HepG2 (cell line): Measurements from ENCODE around the gene TLCD3A. TPM values are rescaled to one million over a fixed set of nuclear protein-coding genes. Genes with fewer than 3 reads are reported as not detected.

ENCODE experiments used
- ATF7-NPFF ChIP-seq: sonication (generic); formaldehyde crosslinking; IDR thresholded peaks from 2 replicates; pipeline ENCODE4 v1.8.1; 2023; ENCODE audit warnings: mild to moderate bottlenecking, low read depth, missing genetic modification reagents, moderate library complexity
- FOSL1 ChIP-seq: sonication (generic); formaldehyde crosslinking; IDR thresholded peaks from 2 replicates; pipeline ENCODE4 v1.9.0; 2021; ENCODE audit warnings: missing genetic modification reagents, borderline replicate concordance
- HNF4G ChIP-seq, 2 experiments: sonication (generic) in 1 of 2; formaldehyde crosslinking in 1 of 2; IDR thresholded peaks; 2 replicates each; pipeline versions ENCODE4 v1.4.0 to v1.6.1; 2011 to 2020; ENCODE audit warnings: borderline replicate concordance in 2 of 2, low read depth in 2 of 2, mild to moderate bottlenecking in 2 of 2, low read length in 1 of 2, missing genetic modification reagents in 1 of 2, moderate library complexity in 1 of 2
- MLLT10 ChIP-seq: sonication (generic); formaldehyde crosslinking; IDR thresholded peaks from 2 replicates; pipeline ENCODE4 v1.4.0; 2020; ENCODE audit warnings: missing genetic modification reagents
- NR2C2 ChIP-seq: sonication (generic); formaldehyde crosslinking; IDR thresholded peaks from 2 replicates; pipeline ENCODE4 v1.4.0; 2020; ENCODE audit warnings: missing genetic modification reagents, mild to moderate bottlenecking, moderate library complexity, borderline replicate concordance
- POLR2A ChIP-seq, 2 experiments: IDR thresholded peaks; 2 replicates each; pipeline ENCODE4 v1.6.1; 2011; ENCODE audit warnings: low read depth in 2 of 2, low read length in 2 of 2, mild to moderate bottlenecking in 1 of 2, moderate library complexity in 1 of 2; ENCODE audit not compliant: insufficient read depth in 1 of 2
- SAP130 ChIP-seq: IDR thresholded peaks from 2 replicates; pipeline ENCODE4 v1.6.1; 2016; ENCODE audit warnings: low read depth
- SIN3B ChIP-seq: fragments of 150-350 bp; IDR thresholded peaks from 2 replicates; pipeline ENCODE4 v1.6.1; 2014; ENCODE audit warnings: low read length
- SMAD3 ChIP-seq: sonication (generic); formaldehyde crosslinking; IDR thresholded peaks from 2 replicates; pipeline ENCODE4 v1.4.0; 2020; ENCODE audit warnings: missing genetic modification reagents
- SP2 ChIP-seq: sonication (generic); formaldehyde crosslinking; IDR thresholded peaks from 2 replicates; pipeline ENCODE4 v1.5.1; 2020; ENCODE audit warnings: mild to moderate bottlenecking, missing genetic modification reagents
- ZFP36 ChIP-seq: fragments of 150-350 bp; IDR thresholded peaks from 2 replicates; pipeline ENCODE4 v1.6.1; 2018; ENCODE audit warnings: borderline replicate concordance, low read length, low read depth; ENCODE audit not compliant: partially characterized antibody
- ZFP36L2 ChIP-seq: sonication (generic); formaldehyde crosslinking; IDR thresholded peaks from 2 replicates; pipeline ENCODE4 v1.4.0; 2020; ENCODE audit warnings: missing genetic modification reagents
- ZNF224 ChIP-seq: sonication (generic); formaldehyde crosslinking; IDR thresholded peaks from 2 replicates; pipeline ENCODE4 v1.5.0; 2020; ENCODE audit warnings: mild to moderate bottlenecking, missing genetic modification reagents
- ZNF24 ChIP-seq: fragments of 450-650 bp; IDR thresholded peaks from 2 replicates; pipeline ENCODE4 v1.6.1; 2017; ENCODE audit warnings: antibody characterized with exemption, mild to moderate bottlenecking
- ZNF274 ChIP-seq: sonication (generic); formaldehyde crosslinking; IDR thresholded peaks from 2 replicates; pipeline ENCODE4 v1.5.1; 2020; ENCODE audit warnings: mild to moderate bottlenecking, missing genetic modification reagents
- ZNF350 ChIP-seq: sonication (generic); formaldehyde crosslinking; IDR thresholded peaks from 2 replicates; pipeline ENCODE4 v1.4.0; 2020; ENCODE audit warnings: mild to moderate bottlenecking, low read depth, missing genetic modification reagents, borderline replicate concordance
- ZNF430 ChIP-seq: sonication (generic); formaldehyde crosslinking; IDR thresholded peaks from 2 replicates; pipeline ENCODE4 v1.9.0; 2021; ENCODE audit warnings: mild to moderate bottlenecking, missing genetic modification reagents
- ZNF569 ChIP-seq: sonication (generic); formaldehyde crosslinking; IDR thresholded peaks from 2 replicates; pipeline ENCODE4 v1.5.0; 2020; ENCODE audit warnings: mild to moderate bottlenecking, missing genetic modification reagents, moderate library complexity, borderline replicate concordance
- ZNF616 ChIP-seq: sonication (generic); formaldehyde crosslinking; IDR thresholded peaks from 2 replicates; pipeline ENCODE4 v1.5.0; 2020; ENCODE audit warnings: low read depth, mild to moderate bottlenecking, missing genetic modification reagents
- ZNF709 ChIP-seq: sonication (generic); formaldehyde crosslinking; IDR thresholded peaks from 2 replicates; pipeline ENCODE4 v1.5.0; 2020; ENCODE audit warnings: mild to moderate bottlenecking, missing genetic modification reagents
- ZNF780A ChIP-seq: sonication (generic); formaldehyde crosslinking; IDR thresholded peaks from 2 replicates; pipeline ENCODE4 v1.8.0; 2022; ENCODE audit warnings: mild to moderate bottlenecking, missing genetic modification reagents, moderate library complexity
- ZNF878 ChIP-seq: sonication (generic); formaldehyde crosslinking; IDR thresholded peaks from 2 replicates; pipeline ENCODE4 v1.8.1; 2023; ENCODE audit warnings: mild to moderate bottlenecking, missing genetic modification reagents, moderate library complexity
- polyA plus RNA-seq, 8 experiments: library from polyadenylated mRNA; depleted of rRNA in 3 of 8; stranded (reverse) in 7 of 8; unstranded in 1 of 8; fragments of >200 nt; fragmentation: Illumina TruSeq in 4 of 8; extraction: Trizol in 4 of 8; gene quantifications; 2 replicates each; pipeline versions ENCODE4 v1.2.1 to v1.2.3, GENCODE V29; 2011 to 2016; ENCODE audit warnings: low read depth in 4 of 8, missing spikeins in 1 of 8, mixed read lengths in 1 of 8; ENCODE audit not compliant: insufficient read depth in 1 of 8
- total RNA-seq, 5 experiments: library from RNA; depleted of rRNA; stranded (reverse); fragments of >200 nt; fragmentation: Illumina TruSeq; extraction: Trizol; gene quantifications; 2 replicates each; pipeline ENCODE4 v1.2.3, GENCODE V29; 2016; ENCODE audit warnings: low read depth in 1 of 5
- TF ChIP-seq, protein P1 (sequence below), 2 experiments: sonication (generic) in 1 of 2; formaldehyde crosslinking in 1 of 2; IDR thresholded peaks; 2 replicates each; pipeline versions ENCODE4 v1.5.1 to v1.6.1; 2011 to 2020; ENCODE audit warnings: borderline replicate concordance in 1 of 2, low read depth in 1 of 2, low read length in 1 of 2, mild to moderate bottlenecking in 1 of 2, missing genetic modification reagents in 1 of 2, moderate library complexity in 1 of 2
- TF ChIP-seq, protein P2 (sequence below): sonication (generic); formaldehyde crosslinking; IDR thresholded peaks from 2 replicates; pipeline ENCODE4 v1.9.0; 2021; ENCODE audit warnings: missing genetic modification reagents, borderline replicate concordance

TLCD3A gene
- total and polyA plus RNA-seq, 2 of the 13 experiments (the other 11 are each of a cell fraction or from before 2014, with no cell fraction given): 25.2 to 46.6 TPM

DNA sequence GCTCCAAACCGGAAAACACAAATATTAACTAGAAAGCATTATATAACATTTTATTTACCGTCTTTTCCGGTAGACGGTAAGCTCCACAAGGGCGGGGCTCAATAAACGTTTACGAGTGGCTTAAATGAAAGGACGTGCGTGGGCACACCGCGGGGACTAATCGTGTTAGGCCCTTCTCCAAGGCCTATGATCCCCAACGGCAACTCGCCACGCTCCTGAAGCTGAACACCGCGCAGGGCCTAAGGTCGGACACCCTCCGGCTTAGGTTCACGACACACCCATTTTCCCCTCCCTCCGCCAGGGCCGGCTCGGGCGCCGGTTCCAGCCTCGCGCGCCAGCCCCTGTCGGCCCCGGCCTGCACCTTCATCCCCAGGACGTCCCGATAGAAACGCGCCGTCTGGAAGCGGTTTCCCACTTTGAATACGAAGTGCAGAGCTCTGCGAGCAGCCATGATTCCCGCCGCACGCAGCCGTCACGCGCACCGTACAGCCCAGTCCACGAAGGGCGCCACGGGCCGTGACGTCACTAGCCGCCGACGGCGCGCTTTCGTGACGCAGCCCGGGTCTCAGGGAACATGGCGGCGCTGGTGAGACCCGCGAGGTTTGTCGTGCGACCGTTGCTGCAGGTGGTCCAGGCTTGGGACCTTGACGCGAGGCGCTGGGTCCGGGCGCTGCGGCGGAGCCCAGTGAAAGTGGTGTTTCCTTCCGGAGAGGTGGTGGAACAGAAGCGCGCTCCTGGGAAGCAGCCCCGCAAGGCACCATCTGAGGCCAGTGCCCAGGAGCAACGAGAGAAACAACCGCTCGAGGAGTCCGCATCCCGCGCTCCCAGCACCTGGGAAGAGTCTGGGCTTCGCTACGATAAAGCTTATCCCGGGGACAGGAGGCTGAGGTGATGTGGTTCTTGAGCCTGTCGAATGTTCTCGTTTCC, 49.7 kb downstream of the TLCD3A start, which contains the start of the genes GLOD4 and MRM3 (continued):
- no peak for TF ChIP-seq ZFP36L2 (CRISPR knock-in tag)
- TF ChIP-seq FOSL1 (CRISPR knock-in tag): no peak
- peak; percentile 94 for TF ChIP-seq ZNF350 (CRISPR knock-in tag)
- peak; percentile 69 for TF ChIP-seq ZNF709 (CRISPR knock-in tag)
- 0 out of 2 replicates have a peak, but pooled peaks have one; percentile 58 for TF ChIP-seq SMAD3 (CRISPR knock-in tag)
- TF ChIP-seq ZNF24: no peak
- TF ChIP-seq, protein P1, sequence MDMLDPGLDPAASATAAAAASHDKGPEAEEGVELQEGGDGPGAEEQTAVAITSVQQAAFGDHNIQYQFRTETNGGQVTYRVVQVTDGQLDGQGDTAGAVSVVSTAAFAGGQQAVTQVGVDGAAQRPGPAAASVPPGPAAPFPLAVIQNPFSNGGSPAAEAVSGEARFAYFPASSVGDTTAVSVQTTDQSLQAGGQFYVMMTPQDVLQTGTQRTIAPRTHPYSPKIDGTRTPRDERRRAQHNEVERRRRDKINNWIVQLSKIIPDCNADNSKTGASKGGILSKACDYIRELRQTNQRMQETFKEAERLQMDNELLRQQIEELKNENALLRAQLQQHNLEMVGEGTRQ (IDR thresholded peaks at IDR 0.05; ENCODE audit: low read depth, low read length): no peak
- TF ChIP-seq, protein P1 (CRISPR knock-in tag; IDR thresholded peaks at IDR 0.05; ENCODE audit: borderline replicate concordance): peak; percentile 59; the same call in 1 of the 2 replicates
- TF ChIP-seq ZNF878 (CRISPR knock-in tag): peak; percentile 25; the same call in 1 of the 2 replicates
- TF ChIP-seq NR2C2 (CRISPR knock-in tag): peak; percentile 88
- no peak for TF ChIP-seq ZNF616 (CRISPR knock-in tag)
- no peak for TF ChIP-seq ZNF224
- TF ChIP-seq MLLT10 (CRISPR knock-in tag): no peak
- no peak for TF ChIP-seq HNF4G (IDR thresholded peaks at IDR 0.05; ENCODE audit: borderline replicate concordance, low read depth, low read length)
- TF ChIP-seq HNF4G (CRISPR knock-in tag; IDR thresholded peaks at IDR 0.05; ENCODE audit: borderline replicate concordance, low read depth): peak; percentile 84; the same call in 1 of the 2 replicates
- TF ChIP-seq, protein P2, sequence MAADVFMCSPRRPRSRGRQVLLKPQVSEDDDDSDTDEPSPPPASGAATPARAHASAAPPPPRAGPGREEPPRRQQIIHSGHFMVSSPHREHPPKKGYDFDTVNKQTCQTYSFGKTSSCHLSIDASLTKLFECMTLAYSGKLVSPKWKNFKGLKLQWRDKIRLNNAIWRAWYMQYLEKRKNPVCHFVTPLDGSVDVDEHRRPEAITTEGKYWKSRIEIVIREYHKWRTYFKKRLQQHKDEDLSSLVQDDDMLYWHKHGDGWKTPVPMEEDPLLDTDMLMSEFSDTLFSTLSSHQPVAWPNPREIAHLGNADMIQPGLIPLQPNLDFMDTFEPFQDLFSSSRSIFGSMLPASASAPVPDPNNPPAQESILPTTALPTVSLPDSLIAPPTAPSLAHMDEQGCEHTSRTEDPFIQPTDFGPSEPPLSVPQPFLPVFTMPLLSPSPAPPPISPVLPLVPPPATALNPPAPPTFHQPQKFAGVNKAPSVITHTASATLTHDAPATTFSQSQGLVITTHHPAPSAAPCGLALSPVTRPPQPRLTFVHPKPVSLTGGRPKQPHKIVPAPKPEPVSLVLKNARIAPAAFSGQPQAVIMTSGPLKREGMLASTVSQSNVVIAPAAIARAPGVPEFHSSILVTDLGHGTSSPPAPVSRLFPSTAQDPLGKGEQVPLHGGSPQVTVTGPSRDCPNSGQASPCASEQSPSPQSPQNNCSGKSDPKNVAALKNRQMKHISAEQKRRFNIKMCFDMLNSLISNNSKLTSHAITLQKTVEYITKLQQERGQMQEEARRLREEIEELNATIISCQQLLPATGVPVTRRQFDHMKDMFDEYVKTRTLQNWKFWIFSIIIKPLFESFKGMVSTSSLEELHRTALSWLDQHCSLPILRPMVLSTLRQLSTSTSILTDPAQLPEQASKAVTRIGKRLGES (CRISPR knock-in tag): peak; percentile 85; the same call in 1 of the 2 replicates
- peak; percentile 83 to 96 for TF ChIP-seq POLR2A (IDR thresholded peaks at IDR 0.05; ENCODE audit: insufficient read depth in 1 of 2, low read depth in 2 of 2, low read length in 2 of 2)
- TF ChIP-seq ZNF274: peak; percentile 86
- peak; percentile 96 for TF ChIP-seq ZNF430 (CRISPR knock-in tag)
- no peak; the same call in 1 of the 2 replicates for TF ChIP-seq ZNF569
- TF ChIP-seq SP2 (CRISPR knock-in tag): no peak; the same call in 1 of the 2 replicates
- no peak for TF ChIP-seq ZFP36
- peak; percentile 54; the same call in 1 of the 2 replicates for TF ChIP-seq ZNF780A (CRISPR knock-in tag)
- peak; percentile 98 for TF ChIP-seq SAP130 (CRISPR knock-in tag)
- peak; percentile 100 for TF ChIP-seq SIN3B
- peak; percentile 94 for TF ChIP-seq ATF7-NPFF
